ENCODE measurements around the gene BAHCC1.

BAHCC1 gene

GRCh38 chr17:81388612-81389367, 6.5 kb upstream of the BAHCC1 start:
- peaks cover 26% of the 10 kb centered on the region for H3K4me1 ChIP-seq (ENCODE audit: insufficient read depth, insufficient read length)
- peak overlapping the region; percentile 33 for H3K9ac ChIP-seq (ENCODE audit: insufficient read length, low read depth)
- no peak for DNase-seq (ENCODE audit: low read depth, low spot score)
- peaks cover 75% of the 10 kb centered on the region for H3K27me3 ChIP-seq (ENCODE audit: insufficient read depth, insufficient read length)
- H3K9me3 ChIP-seq (ENCODE audit: insufficient read depth, low read length) = no peaks in the 10 kb centered on the region
- no peak for TF ChIP-seq SUZ12 (IDR thresholded peaks at IDR 0.05; ENCODE audit: extremely low read depth, insufficient read depth, insufficient read length)
- TF ChIP-seq ZNF274 (IDR thresholded peaks at IDR 0.05; ENCODE audit: low read depth, low read length) = no peak
- TF ChIP-seq YY1 (IDR thresholded peaks at IDR 0.05; ENCODE audit: insufficient read depth, insufficient read length) = no peak
- peaks cover 8% of the 10 kb centered on the region for H3K36me3 ChIP-seq (ENCODE audit: insufficient read depth, insufficient read length, low read length)
- H3K4me3 ChIP-seq (ENCODE audit: insufficient read length, low read depth) = no peak overlapping the region

DNA sequence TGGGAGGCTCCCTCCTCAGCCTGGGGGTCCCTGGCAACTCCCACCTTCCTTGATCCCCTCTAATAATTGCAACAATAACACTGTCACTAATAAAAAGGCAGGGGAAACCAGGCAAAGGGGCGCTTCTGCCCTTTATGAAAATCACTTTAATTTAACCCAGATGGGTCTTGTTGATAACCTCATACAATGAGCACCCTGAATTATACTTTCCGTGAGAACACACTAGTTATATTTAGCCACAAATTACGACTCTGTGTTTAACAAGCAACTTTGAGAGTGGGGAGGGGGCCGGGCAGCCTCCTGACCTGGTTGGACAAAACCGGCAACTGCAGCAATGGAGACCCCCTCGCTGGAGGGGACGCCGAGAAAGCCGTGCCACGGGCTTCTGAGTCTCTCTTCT, 5.7 kb upstream of the BAHCC1 start:
- H3K9me3 ChIP-seq (ENCODE audit: insufficient read depth, low read length) = no peaks in the 10 kb centered on the region
- DNase-seq (ENCODE audit: low read depth, low spot score) = no peak
- peaks cover 74% of the 10 kb centered on the region for H3K27me3 ChIP-seq (ENCODE audit: insufficient read depth, insufficient read length)
- H3K36me3 ChIP-seq (ENCODE audit: insufficient read depth, insufficient read length, low read length) = peaks cover 8% of the 10 kb centered on the region
- peak overlapping the region; percentile 4 for H3K9ac ChIP-seq (ENCODE audit: insufficient read length, low read depth)
- no peak overlapping the region for H3K4me3 ChIP-seq (ENCODE audit: insufficient read length, low read depth)
- TF ChIP-seq ZNF274 (IDR thresholded peaks at IDR 0.05; ENCODE audit: low read depth, low read length) (no peak), SUZ12 (IDR thresholded peaks at IDR 0.05; ENCODE audit: extremely low read depth, insufficient read depth, insufficient read length) (no peak), YY1 (IDR thresholded peaks at IDR 0.05; ENCODE audit: insufficient read depth, insufficient read length) (no peak)
- peaks cover 26% of the 10 kb centered on the region for H3K4me1 ChIP-seq (ENCODE audit: insufficient read depth, insufficient read length)

- Histone ChIP-seq H3K9ac (ENCODE audit: insufficient read length, low read depth) (peak overlapping the region; percentile 64), H3K9me3 (ENCODE audit: insufficient read depth, low read length) (no peaks in the 10 kb centered on the region), H3K4me3 (ENCODE audit: insufficient read length, low read depth) (no peak overlapping the region), H3K4me1 (ENCODE audit: insufficient read depth, insufficient read length) (peaks cover 26% of the 10 kb centered on the region), H3K36me3 (ENCODE audit: insufficient read depth, insufficient read length, low read length) (peaks cover 8% of the 10 kb centered on the region), H3K27me3 (ENCODE audit: insufficient read depth, insufficient read length) (peaks cover 70% of the 10 kb centered on the region)
- TF ChIP-seq YY1 (IDR thresholded peaks at IDR 0.05; ENCODE audit: insufficient read depth, insufficient read length) = no peak
- no peak for TF ChIP-seq SUZ12 (IDR thresholded peaks at IDR 0.05; ENCODE audit: extremely low read depth, insufficient read depth, insufficient read length)
- no peak for TF ChIP-seq ZNF274 (IDR thresholded peaks at IDR 0.05; ENCODE audit: low read depth, low read length)
- no peak for DNase-seq (ENCODE audit: low read depth, low spot score)
Measured at GRCh38 chr17:81390029-81390872, 5.0 kb upstream of the BAHCC1 start.

DNA sequence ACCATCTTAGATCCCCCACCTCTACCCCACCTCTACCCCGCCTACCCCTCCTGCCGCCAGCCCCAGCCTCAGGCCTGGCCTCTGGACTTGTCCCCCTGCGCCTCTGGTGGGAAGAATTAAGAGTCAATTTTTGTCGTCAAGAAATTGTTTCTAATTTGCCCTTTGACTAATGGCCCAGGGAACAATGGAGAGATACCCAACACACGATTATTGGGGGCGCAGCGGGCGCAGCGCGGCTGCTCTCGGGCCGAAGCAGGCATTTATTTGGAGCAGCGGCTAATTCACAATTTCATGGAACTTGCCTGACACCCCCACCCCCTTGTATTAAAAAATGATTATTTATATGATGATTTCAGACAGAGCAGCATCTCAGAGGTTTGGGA, 4.4 kb upstream of the BAHCC1 start:
- Histone ChIP-seq H3K4me3 (ENCODE audit: insufficient read length, low read depth) (no peak overlapping the region), H3K9me3 (ENCODE audit: insufficient read depth, low read length) (no peaks in the 10 kb centered on the region), H3K36me3 (ENCODE audit: insufficient read depth, insufficient read length, low read length) (peaks cover 8% of the 10 kb centered on the region), H3K27me3 (ENCODE audit: insufficient read depth, insufficient read length) (peaks cover 64% of the 10 kb centered on the region), H3K9ac (ENCODE audit: insufficient read length, low read depth) (no peak overlapping the region), H3K4me1 (ENCODE audit: insufficient read depth, insufficient read length) (peaks cover 26% of the 10 kb centered on the region)
- TF ChIP-seq SUZ12 (IDR thresholded peaks at IDR 0.05; ENCODE audit: extremely low read depth, insufficient read depth, insufficient read length) (no peak), ZNF274 (IDR thresholded peaks at IDR 0.05; ENCODE audit: low read depth, low read length) (no peak), YY1 (IDR thresholded peaks at IDR 0.05; ENCODE audit: insufficient read depth, insufficient read length) (no peak)
- no peak for DNase-seq (ENCODE audit: low read depth, low spot score)

- Histone ChIP-seq H3K4me1 (ENCODE audit: insufficient read depth, insufficient read length) (peaks cover 26% of the 10 kb centered on the region), H3K9ac (ENCODE audit: insufficient read length, low read depth) (no peak overlapping the region), H3K27me3 (ENCODE audit: insufficient read depth, insufficient read length) (peaks cover 58% of the 10 kb centered on the region), H3K9me3 (ENCODE audit: insufficient read depth, low read length) (no peaks in the 10 kb centered on the region), H3K4me3 (ENCODE audit: insufficient read length, low read depth) (no peak overlapping the region), H3K36me3 (ENCODE audit: insufficient read depth, insufficient read length, low read length) (peaks cover 8% of the 10 kb centered on the region)
- no peak for DNase-seq (ENCODE audit: low read depth, low spot score)
- no peak for TF ChIP-seq YY1 (IDR thresholded peaks at IDR 0.05; ENCODE audit: insufficient read depth, insufficient read length)
- TF ChIP-seq ZNF274 (IDR thresholded peaks at IDR 0.05; ENCODE audit: low read depth, low read length) = no peak
- TF ChIP-seq SUZ12 (IDR thresholded peaks at IDR 0.05; ENCODE audit: extremely low read depth, insufficient read depth, insufficient read length) = no peak
Measured at GRCh38 chr17:81391293-81391935, 3.8 kb upstream of the BAHCC1 start.

DNA sequence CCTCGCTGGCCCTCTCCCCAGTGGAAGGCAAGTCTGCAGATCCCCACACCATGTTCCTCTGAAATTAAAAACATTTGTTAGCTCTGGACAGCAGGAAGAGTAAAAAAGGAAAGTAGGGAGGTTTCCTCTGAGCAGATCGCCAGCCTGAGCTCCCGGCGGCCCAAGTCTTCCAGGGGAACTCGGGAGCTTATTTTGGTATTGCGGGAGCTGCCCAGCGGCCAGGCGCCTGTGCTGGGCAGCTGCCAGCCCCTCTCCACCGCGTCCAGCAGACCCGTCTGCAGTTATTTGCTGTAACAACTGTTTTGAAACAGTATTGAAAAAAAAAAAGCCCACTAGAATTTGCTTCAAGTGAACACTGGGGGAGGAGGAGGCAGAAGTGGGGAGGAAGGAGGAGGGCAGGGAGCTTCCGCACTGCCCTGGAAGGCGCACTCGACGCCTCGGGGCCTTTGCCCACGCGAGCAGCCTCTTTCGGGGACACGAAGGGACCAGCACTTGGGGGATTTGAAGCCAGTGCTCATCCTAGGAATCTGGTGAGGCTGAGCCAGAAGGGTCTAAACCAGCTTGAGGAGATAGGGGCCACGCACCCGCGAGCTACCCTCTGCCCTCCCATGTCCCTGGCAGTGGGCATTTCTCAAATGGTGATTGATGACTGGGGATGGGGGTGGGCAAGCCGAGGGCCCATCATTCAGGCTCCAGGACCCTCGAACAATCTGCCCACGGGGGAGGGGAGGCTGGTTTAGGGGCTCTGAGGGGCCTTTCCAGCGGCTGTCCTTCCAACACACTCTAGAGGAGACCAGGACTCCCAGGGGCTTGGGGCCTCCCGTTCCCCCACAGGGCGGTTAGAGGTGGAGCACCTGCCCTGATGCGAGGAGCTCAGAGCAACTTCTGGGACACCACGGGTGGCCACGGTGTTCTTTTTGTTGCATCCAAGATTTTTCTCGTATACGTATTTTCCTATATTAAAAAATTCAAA, 3.0 kb upstream of the BAHCC1 start:
- H3K9me3 ChIP-seq (ENCODE audit: insufficient read depth, low read length) = no peaks in the 10 kb centered on the region
- H3K4me3 ChIP-seq (ENCODE audit: insufficient read length, low read depth) = peak overlapping the region; percentile 54
- H3K4me1 ChIP-seq (ENCODE audit: insufficient read depth, insufficient read length) = peaks cover 26% of the 10 kb centered on the region
- H3K27me3 ChIP-seq (ENCODE audit: insufficient read depth, insufficient read length) = peaks cover 50% of the 10 kb centered on the region
- DNase-seq (ENCODE audit: low read depth, low spot score) = no peak
- H3K36me3 ChIP-seq (ENCODE audit: insufficient read depth, insufficient read length, low read length) = peaks cover 8% of the 10 kb centered on the region
- H3K9ac ChIP-seq (ENCODE audit: insufficient read length, low read depth) = peak overlapping the region; percentile 86
- TF ChIP-seq ZNF274 (IDR thresholded peaks at IDR 0.05; ENCODE audit: low read depth, low read length) = no peak
- no peak for TF ChIP-seq SUZ12 (IDR thresholded peaks at IDR 0.05; ENCODE audit: extremely low read depth, insufficient read depth, insufficient read length)
- no peak for TF ChIP-seq YY1 (IDR thresholded peaks at IDR 0.05; ENCODE audit: insufficient read depth, insufficient read length)

Measured in NT2/D1 (cell line).